Ureter (tissue), 1 donor: ENCODE results near the gene AP2B1. TPM values are rescaled to one million over a fixed set of nuclear protein-coding genes. Genes with fewer than 3 reads are reported as not detected.
"Not testable (repeated sequence)": the region's sequence is repeated elsewhere in the genome, so short reads cannot be mapped to it uniquely, and the experiment has no call there.

Source experiments
- DNase-seq: peaks from one replicate; pipeline ENCODE4 v3.0.0-alpha.2; 2020; ENCODE audit warnings: low spot score
- total RNA-seq: library from RNA; stranded (reverse); gene quantifications from one replicate; pipeline ENCODE4 v1.2.4, GENCODE V29; 2023
- donor health status: DM: yes; HTN: yes; CAD: no.

The AP2B1 gene
- total RNA-seq, 1 donor from 2014 or later = 164 TPM

- no peak for DNase-seq
Measured at GRCh38 chr17:35575759-35576158, 11.4 kb upstream of the AP2B1 start.

DNA sequence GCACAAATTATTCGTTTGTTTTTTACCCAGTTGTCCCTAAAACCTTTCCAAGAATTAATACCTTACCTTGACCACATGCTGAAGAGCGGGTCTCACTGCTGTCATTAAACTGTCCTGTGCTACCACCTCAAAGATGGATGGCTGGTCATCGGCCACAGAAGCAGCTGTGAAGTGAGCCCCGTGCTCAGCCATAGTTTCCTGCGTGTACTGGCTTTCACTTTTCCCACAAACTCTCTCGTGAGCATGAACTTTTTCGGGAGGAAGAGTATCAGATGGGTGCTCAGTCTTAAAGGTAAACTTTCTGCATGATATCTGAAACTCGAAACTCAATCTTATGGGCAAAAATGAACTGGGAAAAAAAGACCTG, 9.3 kb upstream of the AP2B1 start:
- no peak for DNase-seq

DNA sequence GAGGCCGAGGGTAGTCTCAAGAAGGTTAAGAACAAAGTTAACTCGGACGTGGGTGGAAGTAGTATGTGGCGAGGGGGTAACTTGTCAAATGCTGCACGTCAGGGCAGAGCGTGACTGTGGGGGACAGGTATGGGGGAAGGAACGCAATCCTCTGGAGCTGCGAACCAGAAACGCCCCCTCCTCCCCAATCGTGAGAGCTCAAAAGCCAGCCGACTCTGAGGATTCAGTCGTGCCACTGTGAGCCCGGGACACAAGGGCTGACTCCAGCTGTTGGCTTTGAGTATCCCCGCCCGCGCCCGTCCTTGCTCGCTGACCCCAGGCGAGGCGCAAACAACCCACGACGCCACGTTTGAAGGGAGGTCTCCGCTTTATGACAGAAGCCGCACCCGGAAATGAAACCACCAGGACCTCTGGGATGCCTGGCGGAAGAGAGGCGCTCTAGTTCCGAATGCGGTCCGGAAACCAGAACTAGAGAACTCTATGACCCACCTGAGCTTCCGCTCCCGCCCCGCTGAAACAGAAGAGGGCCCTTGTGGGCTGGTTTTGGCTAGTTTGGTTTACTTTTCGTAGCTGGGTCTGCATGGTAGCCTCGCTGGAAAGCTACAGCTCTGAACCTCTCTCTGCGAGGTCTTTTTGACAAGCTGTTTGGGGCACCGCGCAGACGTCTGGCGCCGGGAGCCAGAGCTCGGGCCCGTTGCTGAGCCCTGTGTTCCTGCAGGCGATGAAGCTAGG, 8.8 kb upstream of the AP2B1 start, which contains the start of gene PEX12:
PEX12 (minus strand) TSS at position 375 of the 732 bp plus-strand sequence. CDS start 550 bp downstream, outside the sequence.
- peak; percentile 93 for DNase-seq

GRCh38 chr17:35578929-35579432, 8.1 kb upstream of the AP2B1 start:
- DNase-seq = no peak

GRCh38 chr17:35584061-35584460, 3.1 kb upstream of the AP2B1 start:
- no peak for DNase-seq

GRCh38 chr17:35586569-35587073, 501 bp upstream of the AP2B1 start:
- DNase-seq = no peak

GRCh38 chr17:35588196-35588920, 1.2 kb downstream of the AP2B1 start:
- no peak for DNase-seq

DNA sequence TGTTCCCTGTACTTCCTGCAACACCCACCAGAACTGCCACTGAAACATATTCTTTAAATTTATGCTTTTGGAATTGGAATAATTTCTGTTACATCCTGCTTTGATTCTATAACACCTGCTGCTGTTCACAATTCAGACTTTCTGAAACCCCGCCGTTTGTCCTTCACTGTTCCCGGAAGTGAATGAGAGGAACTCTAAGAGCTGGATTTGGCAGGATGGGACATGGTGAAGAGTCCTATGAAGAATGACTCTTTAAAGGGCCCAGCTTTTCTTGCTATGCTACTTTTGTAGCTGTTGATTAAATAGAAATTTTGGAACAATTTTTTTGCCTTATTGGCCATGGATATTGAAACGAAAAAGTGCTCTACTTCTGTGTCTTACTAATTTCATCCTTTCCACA, 8.9 kb downstream of the AP2B1 start:
- no peak for DNase-seq

- DNase-seq = no peak
Measured at GRCh38 chr17:35596530-35597233, 9.6 kb downstream of the AP2B1 start.

DNA sequence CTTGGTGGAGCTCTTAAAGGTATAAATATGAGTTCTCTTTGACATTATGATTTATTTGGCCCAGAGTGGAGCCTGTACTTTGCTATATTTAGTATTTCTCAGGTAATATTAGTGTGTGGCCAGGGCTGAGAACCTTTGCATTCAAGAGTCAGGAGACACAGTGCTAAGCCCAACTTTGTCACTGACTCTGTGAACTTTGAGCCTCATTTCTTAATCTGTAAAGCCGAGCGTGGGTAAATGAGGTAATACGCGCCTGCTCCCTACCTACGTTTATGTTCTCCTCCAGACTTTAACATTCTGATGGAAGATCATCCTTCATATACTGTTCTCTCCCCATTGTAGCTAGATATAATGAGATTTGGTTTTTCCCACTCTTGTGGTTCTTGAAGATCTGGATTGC, 10.5 kb downstream of the AP2B1 start:
- no peak for DNase-seq

GRCh38 chr17:35603674-35604073, 16.6 kb downstream of the AP2B1 start:
- DNase-seq = no peak

GRCh38 chr17:35605678-35606077, 18.6 kb downstream of the AP2B1 start:
- no peak for DNase-seq

GRCh38 chr17:35607239-35607847, 20.2 kb downstream of the AP2B1 start:
- no peak for DNase-seq

GRCh38 chr17:35609831-35610230, 22.7 kb downstream of the AP2B1 start:
- no peak for DNase-seq

DNA sequence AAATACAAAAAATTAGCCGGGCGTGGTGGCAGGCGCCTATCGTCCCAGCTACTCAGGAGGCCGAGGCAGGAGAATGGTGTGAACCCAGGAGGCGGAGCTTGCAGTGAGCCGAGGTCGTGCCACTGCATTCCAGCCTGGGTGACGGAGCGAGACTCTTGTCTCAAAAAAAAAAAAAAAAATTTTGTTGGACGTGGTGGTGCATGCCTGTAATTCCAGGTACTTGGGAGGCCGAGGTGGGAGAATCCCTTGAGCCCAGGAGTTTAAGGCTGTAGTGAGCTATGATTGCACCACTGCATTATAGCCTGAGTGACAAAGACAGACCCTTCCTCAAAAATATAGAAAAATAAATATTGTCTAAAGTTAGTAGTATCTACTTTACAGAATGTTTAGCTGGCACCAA, 23.6 kb downstream of the AP2B1 start:
- DNase-seq = not testable (repeated sequence)

- DNase-seq = no peak
Measured at GRCh38 chr17:35612924-35613521, 25.9 kb downstream of the AP2B1 start.

GRCh38 chr17:35614810-35615209, 27.7 kb downstream of the AP2B1 start:
- no peak for DNase-seq

- no peak for DNase-seq
Measured at GRCh38 chr17:35616536-35616935, 29.4 kb downstream of the AP2B1 start.

DNA sequence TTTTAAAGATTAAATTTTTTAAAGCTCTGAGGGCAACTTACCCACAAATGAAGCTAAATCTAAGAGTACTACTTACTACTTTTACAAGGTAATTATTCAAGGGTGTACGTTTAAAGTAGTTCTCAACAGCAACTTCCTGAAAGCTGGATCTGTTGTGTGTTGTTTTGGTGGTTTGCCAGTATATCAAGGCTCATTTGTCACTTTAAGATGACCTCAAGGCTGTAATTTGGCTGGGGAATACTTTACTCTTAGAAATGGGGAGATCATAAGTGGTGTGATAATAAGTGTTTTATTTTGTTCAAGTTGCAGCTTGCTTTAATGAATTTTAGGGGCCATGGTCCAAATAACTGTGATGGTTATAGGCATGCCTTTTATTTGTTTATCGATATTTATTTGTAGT, 30.4 kb downstream of the AP2B1 start:
- DNase-seq = no peak

DNA sequence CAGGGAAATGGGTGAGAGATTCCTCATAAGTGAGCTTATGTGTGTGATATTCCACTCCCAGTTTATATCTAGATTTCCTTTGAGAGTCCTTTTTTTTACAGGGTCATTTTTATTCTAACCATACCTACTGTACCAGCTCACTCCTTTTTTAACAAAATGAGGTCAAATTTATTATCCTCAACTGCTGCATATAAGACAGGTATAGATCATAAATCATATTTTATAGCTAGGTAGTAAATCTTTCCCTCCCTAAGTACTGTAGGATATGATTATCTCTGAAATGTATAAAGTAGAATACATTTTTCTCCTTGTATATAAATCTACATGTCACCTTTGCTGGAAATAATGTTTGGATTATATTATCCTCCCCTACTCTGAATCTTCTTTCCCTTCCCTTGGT, 31.5 kb downstream of the AP2B1 start:
- no peak for DNase-seq

DNA sequence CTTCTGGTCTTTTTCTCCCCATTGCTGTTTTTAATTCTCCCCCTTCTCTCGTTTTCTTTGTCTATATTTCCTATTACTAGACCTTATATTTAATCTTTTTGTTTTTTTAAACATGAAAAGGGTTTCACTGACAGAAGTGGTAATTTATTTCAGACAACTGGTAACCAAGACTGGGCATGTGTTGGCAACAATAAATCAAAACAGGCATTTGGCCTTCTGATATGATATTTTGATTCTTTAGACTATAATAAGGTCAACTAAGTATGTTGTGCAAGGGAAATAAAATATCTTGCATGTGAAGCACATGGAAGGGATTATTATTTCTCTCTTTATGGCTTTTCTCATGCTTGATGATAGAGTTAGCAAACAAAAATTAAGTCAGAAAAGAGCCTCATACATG, 34.6 kb downstream of the AP2B1 start:
- no peak for DNase-seq
